Endometrial microvascular endothelial cells (primary cell): ENCODE measurements around the gene MARS1. TPM values are rescaled to one million over a fixed set of nuclear protein-coding genes. Genes with fewer than 3 reads are reported as not detected.
"Not testable (repeated sequence)": the region's sequence is repeated elsewhere in the genome, so short reads cannot be mapped to it uniquely, and the experiment has no call there.

Source experiments
- in situ Hi-C: cut with HindIII; loops from 2 replicates; pipeline ENCODE4 v1.10.0; 2017; ENCODE audit warnings: low sequenced_read_pairs, low pct_unique_long_range_greater_than_20kb; ENCODE audit errors: inconsistent ontology term
- total RNA-seq: library from RNA; depleted of rRNA; stranded (reverse); fragments of >200 nt; gene quantifications from one replicate; pipeline ENCODE4 v1.2.3, GENCODE V29; 2015; ENCODE audit errors: inconsistent ontology term

The MARS1 gene
- total RNA-seq, 1 donor from 2014 or later = 119 TPM

GRCh38 chr12:57511588-57512325, 23.9 kb downstream of the MARS1 start:
- in situ Hi-C loops = no loop called here

DNA sequence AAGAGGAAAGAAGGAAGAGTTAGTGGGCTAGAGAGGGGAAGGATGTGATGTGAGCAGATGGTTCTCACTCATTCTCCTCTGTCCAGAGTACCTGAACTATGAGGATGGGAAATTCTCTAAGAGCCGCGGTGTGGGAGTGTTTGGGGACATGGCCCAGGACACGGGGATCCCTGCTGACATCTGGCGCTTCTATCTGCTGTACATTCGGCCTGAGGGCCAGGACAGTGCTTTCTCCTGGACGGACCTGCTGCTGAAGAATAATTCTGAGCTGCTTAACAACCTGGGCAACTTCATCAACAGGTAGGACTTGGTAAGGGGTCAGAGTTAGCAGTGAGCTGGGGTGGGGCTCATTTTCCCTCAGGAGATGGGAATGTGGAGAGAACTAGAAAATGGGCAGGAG, 24.8 kb downstream of the MARS1 start:
- in situ Hi-C loops = no loop called here

DNA sequence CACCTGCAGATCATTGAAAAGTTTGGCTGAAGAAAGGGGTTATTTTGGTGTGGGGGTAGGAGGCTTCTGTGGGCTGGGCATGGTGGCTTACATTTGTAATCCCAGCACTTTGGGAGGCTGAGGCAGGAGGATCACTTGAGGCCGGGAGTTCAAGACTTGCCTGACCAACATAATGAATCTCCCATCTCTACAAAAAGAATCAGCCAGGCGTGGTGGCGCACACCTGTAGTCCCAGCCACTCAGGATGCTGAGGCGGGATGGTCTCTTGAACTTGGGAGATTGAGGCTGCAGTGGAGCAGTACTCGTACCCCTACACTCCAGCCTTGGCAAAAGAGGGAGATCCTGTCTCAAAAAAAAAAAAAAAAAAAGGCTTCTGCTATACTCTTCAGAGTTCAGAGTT, 25.4 kb downstream of the MARS1 start:
- in situ Hi-C loops = no loop called here

DNA sequence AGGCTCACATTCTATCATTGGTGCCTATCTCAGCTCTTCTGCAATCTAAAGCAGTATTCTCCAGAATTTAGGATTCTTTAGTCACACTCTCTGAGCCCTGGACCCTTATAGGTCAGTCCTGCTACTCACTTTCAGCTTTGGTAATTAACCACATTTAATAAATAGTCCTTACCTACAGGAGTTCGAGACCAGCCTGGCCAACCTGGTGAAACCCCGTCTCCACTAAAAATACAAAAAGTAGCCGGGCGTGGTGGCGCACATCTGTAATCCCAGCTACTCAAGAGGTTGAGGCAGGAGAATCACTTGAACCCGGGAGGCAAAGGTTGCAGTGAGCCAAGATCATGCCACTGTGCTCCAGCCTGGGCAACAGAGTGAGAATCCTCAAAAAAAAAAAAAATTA, 25.8 kb downstream of the MARS1 start:
- in situ Hi-C loops = not testable (repeated sequence)

DNA sequence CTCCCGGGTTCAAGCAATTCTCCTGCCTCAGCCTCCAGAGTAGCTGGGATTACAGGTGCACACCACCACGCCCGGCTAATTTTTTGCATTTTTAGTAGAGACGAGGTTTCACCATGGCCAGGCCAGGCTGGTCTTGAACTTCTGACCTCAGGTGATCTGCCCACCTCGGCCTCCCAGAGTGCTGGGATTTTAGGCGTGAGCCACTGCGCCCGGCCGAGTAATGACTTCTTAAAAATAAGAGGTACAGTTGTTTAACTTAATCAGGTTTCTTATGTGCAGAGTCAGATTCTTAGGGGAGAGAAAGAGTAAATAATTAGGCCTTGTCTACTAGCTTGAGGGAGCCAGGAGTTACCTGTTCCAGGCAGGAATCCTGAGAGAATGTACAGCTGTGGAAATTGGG, 26.4 kb downstream of the MARS1 start:
- in situ Hi-C loops = not testable (repeated sequence)

GRCh38 chr12:57514720-57515407, 27.0 kb downstream of the MARS1 start:
- in situ Hi-C loops = no loop called here

- in situ Hi-C loops = no loop called here
Observed at GRCh38 chr12:57515408-57515933, 27.6 kb downstream of the MARS1 start.

DNA sequence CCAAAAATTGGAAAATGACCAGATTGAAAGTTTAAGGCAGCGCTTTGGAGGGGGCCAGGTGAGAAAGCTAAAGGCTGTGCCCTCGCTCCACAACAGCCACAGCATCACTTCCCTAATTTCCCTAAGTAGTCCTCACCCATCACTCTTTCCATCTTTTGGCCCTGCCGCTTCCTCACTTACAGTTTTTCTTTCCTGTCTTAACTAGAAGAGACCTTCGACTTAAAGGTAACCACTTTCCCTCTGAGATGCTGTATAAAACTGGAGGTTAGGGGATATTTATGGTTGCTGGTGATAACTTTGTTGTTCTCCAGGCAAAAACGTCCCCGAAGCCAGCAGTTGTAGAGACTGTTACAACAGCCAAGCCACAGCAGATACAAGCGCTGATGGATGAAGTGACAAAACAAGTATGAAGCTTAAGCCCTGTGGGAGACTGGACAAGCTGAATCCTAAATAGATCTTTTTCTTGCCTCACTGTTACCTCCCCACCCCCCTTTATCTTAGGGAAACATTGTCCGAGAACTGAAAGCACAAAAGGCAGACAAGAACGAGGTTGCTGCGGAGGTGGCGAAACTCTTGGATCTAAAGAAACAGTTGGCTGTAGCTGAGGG, 28.2 kb downstream of the MARS1 start:
- in situ Hi-C loops = no loop called here

- in situ Hi-C loops = no loop called here
Observed at GRCh38 chr12:57516617-57517153, 28.8 kb downstream of the MARS1 start.

DNA sequence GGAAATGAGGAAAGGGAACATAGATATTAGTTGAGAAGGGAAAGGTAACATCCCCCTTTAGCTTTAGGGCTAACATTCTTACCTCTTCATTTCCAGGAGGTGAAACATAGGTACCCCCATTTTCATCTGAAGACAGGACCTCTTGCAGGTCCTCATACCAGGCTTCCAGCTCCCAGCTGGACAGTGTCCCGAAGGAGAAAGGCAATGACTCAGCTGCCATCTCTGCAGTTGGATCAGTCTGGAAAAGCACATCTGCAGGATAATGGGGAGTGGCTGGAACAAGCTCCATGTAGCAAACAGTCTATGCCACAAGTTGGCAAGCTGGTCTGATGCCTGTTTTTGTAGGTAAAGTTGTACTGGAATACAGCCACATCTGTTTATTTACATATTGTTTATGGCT, 29.3 kb downstream of the MARS1 start:
- in situ Hi-C loops = no loop called here

DNA sequence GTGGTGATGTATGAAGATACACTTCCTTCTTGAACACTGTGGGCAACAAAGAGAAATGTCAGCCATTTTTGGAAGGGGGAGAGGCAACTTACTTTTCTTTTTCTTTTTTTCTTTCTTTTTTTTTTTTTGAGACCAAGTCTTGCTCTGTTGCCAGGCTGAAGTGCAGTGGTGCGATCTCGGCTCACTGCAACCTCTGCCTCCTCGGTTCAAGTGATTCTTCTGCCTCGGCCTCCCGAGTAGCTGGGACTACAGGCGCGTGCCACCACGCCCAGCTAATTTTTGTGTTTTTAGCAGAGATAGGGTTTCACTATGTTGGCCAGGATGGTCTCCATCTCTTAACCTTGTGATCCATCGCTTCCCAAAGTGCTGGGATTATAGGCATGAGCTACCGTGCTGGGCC, 29.9 kb downstream of the MARS1 start:
- in situ Hi-C loops = not testable (repeated sequence)

- in situ Hi-C loops = no loop called here
Observed at GRCh38 chr12:57518176-57518919, 30.5 kb downstream of the MARS1 start.

DNA sequence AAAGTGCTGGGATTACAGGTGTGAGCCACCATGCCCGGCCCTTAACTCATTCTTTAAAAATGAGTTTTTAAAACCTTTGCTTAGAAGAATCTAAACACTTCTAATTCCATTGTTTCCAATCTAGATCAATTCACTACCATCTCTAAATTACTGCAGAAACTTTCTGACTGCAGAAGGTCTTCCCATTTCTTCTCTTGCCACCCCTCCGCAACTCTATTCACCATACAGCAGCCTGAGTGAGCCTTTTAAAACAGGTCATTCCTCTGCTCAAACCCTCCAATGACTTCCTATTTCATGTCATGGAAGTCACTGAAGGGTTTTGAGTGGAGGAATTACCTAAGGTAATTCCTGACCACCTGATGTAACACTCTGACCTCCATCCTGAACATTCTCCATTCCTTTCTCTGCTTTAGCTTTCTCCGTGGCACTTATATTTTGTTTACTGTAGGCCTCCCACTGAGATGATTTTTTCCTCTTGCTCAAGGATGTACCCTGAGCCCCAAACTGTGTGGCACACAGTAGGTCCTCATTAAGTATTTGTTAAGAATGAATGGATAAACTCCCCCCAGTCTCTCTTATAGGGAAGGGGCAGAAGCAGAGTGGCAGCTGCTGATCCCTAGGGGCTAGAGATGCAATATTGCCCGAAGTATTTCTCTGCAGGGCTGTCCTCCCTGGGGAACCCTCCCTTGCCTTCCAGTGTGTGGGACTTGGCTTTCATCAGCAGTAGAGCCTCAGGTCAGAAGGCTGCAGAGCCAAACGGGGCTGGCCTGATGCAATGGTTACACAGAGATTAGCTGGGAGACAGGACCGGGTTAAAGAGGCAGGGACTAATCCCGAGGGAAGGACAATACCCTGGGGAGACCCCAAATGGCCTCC, 31.3 kb downstream of the MARS1 start:
- in situ Hi-C loops = no loop called here

GRCh38 chr12:57519796-57520052, 31.9 kb downstream of the MARS1 start:
- in situ Hi-C loops = no loop called here

- in situ Hi-C loops = no loop called here
Observed at GRCh38 chr12:57520053-57520818, 32.4 kb downstream of the MARS1 start, which contains the start of gene DDIT3. Gene DDIT3 (minus strand): TSS chr12:57520514. CDS start chr12:57517406, 3,108 bp downstream.

- in situ Hi-C loops = no loop called here
Observed at GRCh38 chr12:57521525-57522010, 33.7 kb downstream of the MARS1 start.
